Measurements from ENCODE around the gene PGLYRP2. TPM values are rescaled to one million over a fixed set of nuclear protein-coding genes. Genes with fewer than 3 reads are reported as not detected.

The PGLYRP2 gene, protein sequence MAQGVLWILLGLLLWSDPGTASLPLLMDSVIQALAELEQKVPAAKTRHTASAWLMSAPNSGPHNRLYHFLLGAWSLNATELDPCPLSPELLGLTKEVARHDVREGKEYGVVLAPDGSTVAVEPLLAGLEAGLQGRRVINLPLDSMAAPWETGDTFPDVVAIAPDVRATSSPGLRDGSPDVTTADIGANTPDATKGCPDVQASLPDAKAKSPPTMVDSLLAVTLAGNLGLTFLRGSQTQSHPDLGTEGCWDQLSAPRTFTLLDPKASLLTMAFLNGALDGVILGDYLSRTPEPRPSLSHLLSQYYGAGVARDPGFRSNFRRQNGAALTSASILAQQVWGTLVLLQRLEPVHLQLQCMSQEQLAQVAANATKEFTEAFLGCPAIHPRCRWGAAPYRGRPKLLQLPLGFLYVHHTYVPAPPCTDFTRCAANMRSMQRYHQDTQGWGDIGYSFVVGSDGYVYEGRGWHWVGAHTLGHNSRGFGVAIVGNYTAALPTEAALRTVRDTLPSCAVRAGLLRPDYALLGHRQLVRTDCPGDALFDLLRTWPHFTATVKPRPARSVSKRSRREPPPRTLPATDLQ
- total RNA-seq = not detected in 3 replicates

DNA sequence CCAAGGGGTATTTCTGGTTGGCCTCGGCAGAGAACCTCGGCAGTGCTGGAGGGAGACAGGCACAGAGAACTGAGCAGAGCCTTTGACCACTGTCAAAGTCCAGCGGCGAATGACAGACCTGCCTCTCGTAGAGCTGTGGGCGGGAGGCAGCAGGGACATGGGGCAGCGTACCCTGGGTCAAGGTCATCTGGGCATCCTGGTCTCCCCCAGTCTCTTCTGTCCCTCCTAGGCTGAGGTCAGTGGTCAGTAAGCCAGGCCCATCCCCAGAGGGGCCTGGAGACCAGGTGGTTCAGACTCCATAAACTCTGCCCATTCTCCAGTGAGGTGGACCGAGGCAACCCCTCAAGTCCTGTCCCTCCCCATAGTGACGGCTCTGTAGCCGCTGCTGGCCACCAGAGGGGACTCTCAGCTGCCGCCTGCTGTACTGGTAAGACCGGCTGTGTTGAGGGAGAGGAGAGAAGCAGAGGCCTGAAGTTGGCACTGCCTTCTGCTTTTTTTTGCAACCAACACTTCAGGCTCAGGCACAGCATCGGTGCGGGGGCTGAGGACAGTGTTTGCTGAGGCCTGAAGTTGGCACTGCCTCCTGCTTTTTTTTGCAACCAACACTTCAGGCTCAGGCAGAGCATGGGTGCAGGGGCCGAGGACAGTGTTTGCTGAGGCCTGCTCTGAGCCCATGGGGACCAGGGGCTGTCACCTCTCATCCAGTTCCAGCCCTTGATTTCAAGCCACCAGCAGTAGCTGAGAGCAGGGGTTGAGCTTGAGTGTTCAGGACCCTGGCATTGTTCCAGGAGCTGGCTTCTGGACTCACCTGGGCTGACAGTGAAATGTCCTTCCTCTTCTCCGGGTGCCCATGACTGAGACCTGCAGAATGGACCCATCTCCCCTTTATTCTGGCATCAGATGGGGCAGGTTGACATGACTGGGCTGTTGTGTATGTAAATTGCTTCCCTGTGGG is at the start of gene PGLYRP2:
PGLYRP2 (minus strand) TSS at position 111 of the 955 bp plus-strand sequence. CDS start 130 bp downstream, outside the sequence.
- H3K36me3 Mint-ChIP-seq = no peaks in the 10 kb centered on the region
- H3K4me3 Mint-ChIP-seq = no peak within 1 kb of the TSS
- H3K9me3 Mint-ChIP-seq = peaks cover 31% of the 10 kb centered on the region
- no peak for DNase-seq (ENCODE audit: low spot score in 2 of 2, unreplicated experiment in 2 of 2)
- H3K27ac Mint-ChIP-seq = no peak within 1 kb of the TSS
- TF ChIP-seq CTCF (IDR thresholded peaks at IDR 0.05; ENCODE audit: unreplicated experiment) = no peak
- H3K27me3 Mint-ChIP-seq (ENCODE audit: low read depth) = no peaks in the 10 kb centered on the region
- no peaks in the 10 kb centered on the region for H3K4me1 Mint-ChIP-seq

DNA sequence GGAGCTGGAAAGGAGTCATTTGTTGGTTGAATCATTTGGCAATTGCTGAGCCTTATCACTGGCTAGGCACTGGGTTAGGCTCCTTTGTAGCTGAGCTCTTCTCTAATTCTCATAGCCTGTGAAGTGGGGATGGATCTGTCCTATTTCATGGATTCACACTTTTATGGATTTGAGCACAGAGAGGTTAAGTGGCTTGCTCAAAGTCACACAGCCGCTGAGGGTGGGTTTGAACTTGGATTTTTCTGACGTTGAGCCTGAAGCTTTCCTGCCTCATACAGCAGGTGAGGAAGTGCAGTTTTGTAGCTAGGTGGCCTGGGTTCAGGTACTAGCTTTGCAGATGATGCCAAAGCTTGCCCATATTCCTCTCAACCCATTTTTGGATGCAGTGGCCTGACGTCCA is 48.4 kb upstream of the PGLYRP2 start:
- H3K9me3 Mint-ChIP-seq = peaks cover 44% of the 10 kb centered on the region
- H3K4me1 Mint-ChIP-seq = no peaks in the 10 kb centered on the region
- H3K4me3 Mint-ChIP-seq = no peak overlapping the region
- H3K27ac Mint-ChIP-seq = no peak overlapping the region
- no peak for DNase-seq (ENCODE audit: low spot score in 2 of 2, unreplicated experiment in 2 of 2)
- H3K36me3 Mint-ChIP-seq = peaks cover 2% of the 10 kb centered on the region
- H3K27me3 Mint-ChIP-seq (ENCODE audit: low read depth) = no peaks in the 10 kb centered on the region
- no peak for TF ChIP-seq CTCF (IDR thresholded peaks at IDR 0.05; ENCODE audit: unreplicated experiment)

DNA sequence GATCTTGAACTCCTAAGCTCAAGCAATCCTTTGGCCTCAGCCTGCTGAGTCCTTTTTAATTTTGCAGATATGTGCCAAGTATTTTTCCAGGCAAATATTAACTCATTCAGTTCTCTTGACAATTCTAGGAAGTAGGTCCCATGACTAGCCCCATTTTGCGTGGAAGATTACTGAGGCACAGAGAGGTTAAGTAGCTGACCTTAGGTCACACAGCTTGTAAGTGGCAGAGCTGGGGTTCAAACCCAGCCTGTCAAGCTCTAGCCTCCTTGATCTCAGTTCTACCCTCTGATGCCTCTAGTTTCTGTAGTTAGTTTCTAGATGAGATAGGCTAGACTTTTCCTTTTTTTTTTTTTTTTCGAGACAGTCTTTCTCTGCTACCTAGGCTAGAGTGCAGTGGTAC is 47.1 kb upstream of the PGLYRP2 start:
- TF ChIP-seq CTCF (IDR thresholded peaks at IDR 0.05; ENCODE audit: unreplicated experiment) = no peak
- no peaks in the 10 kb centered on the region for H3K4me1 Mint-ChIP-seq
- peaks cover 2% of the 10 kb centered on the region for H3K36me3 Mint-ChIP-seq
- peaks cover 41% of the 10 kb centered on the region for H3K9me3 Mint-ChIP-seq
- no peak overlapping the region for H3K27ac Mint-ChIP-seq
- no peak overlapping the region for H3K4me3 Mint-ChIP-seq
- no peak for DNase-seq (ENCODE audit: low spot score in 2 of 2, unreplicated experiment in 2 of 2)
- no peaks in the 10 kb centered on the region for H3K27me3 Mint-ChIP-seq (ENCODE audit: low read depth)

DNA sequence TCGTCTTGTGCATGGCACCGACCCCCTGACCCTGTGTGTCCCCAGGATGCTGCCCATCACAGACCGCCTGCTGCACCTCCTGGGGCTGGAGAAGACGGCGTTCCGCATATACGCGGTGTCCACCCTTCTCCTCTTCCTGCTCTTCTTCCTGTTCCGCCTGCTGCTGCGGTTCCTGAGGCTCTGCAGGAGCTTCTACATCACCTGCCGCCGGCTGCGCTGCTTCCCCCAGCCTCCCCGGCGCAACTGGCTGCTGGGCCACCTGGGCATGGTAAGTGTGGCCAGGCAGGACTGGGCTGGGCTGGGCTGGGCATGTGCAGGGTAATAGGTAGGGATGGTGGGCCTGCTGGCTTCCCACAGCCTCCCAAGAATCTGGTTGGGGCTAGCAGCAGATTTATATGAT is 46.0 kb upstream of the PGLYRP2 start:
- Mint-ChIP-seq H3K36me3 (peaks cover 2% of the 10 kb centered on the region), H3K9me3 (peaks cover 38% of the 10 kb centered on the region), H3K4me1 (no peaks in the 10 kb centered on the region), H3K27me3 (ENCODE audit: low read depth) (no peaks in the 10 kb centered on the region), H3K27ac (no peak overlapping the region), H3K4me3 (no peak overlapping the region)
- TF ChIP-seq CTCF (IDR thresholded peaks at IDR 0.05; ENCODE audit: unreplicated experiment) = no peak
- DNase-seq (ENCODE audit: low spot score in 2 of 2, unreplicated experiment in 2 of 2) = no peak

DNA sequence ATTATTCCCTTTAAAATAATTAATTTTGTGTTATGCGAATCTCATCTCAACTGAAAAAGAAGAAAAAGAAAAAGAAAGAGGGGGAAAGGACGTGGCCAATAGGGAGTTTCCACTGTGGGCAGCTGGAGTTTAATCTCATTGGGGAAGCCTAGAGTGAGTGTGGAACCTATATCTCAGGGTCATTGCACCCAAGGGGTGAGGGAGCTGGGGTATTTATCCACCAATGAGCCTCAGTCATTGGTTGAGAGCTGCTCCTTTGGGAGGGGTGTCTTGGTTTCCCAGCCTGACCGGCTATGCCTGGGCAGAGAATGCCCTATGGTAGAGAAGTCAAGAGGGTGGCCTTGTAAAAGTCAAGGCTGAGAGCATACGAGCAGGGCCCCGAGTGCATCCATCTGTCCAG is 45.5 kb upstream of the PGLYRP2 start:
- TF ChIP-seq CTCF (IDR thresholded peaks at IDR 0.05; ENCODE audit: unreplicated experiment) = no peak
- no peak overlapping the region for H3K27ac Mint-ChIP-seq
- H3K36me3 Mint-ChIP-seq = peaks cover 2% of the 10 kb centered on the region
- no peak overlapping the region for H3K4me3 Mint-ChIP-seq
- peaks cover 36% of the 10 kb centered on the region for H3K9me3 Mint-ChIP-seq
- DNase-seq (ENCODE audit: low spot score in 2 of 2, unreplicated experiment in 2 of 2) = no peak
- H3K27me3 Mint-ChIP-seq (ENCODE audit: low read depth) = no peaks in the 10 kb centered on the region
- no peaks in the 10 kb centered on the region for H3K4me1 Mint-ChIP-seq
